ENCODE results near the gene TAF4B.
"Not testable (repeated sequence)": the region's sequence is repeated elsewhere in the genome, so short reads cannot be mapped to it uniquely, and the experiment has no call there.

The TAF4B gene

DNA sequence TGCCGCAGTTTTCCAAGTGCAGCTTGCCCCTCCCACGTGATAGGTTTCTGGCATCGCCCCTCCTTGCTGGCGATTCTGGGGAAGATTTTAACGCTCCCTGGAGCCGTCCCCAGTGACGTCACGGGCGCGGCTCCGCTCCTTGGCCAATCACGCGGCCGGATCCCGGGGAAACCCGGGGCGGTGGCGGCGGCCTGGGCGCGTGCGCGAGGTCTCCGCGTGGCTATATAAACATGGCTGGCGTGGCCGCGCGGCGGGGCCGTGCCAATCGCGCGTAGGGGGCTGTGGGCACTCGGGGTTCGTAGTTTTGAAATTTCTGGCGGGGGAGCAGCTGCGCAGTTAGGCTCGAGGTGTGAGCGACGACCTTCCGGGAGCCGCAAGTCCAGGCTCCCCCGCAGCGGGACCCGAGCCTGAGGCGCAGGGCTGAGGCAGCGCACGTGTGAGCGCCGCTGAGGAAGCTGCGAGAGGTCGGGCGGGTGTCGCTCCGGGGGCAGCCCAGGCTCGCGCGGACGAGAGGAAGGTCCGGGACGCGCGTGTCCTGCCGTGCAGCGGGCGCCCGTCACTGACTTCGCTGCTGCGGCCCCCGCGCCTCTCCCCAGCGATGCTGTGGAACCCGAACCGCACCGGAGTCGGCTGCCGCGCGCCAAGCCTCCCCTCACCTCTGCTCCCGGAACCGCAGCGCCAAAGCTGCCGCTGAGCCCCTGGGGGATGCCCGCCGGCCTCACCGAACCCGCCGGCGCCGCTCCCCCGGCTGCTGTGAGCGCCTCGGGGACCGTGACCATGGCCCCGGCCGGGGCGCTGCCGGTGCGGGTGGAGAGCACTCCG is at the start of gene TAF4B:
Gene TAF4B, plus strand, starts transcription at position 217 of the 822 bp plus-strand sequence. Its CDS starts 489 bp downstream, at position 706.
- DNase-seq = peak; percentile 96

DNA sequence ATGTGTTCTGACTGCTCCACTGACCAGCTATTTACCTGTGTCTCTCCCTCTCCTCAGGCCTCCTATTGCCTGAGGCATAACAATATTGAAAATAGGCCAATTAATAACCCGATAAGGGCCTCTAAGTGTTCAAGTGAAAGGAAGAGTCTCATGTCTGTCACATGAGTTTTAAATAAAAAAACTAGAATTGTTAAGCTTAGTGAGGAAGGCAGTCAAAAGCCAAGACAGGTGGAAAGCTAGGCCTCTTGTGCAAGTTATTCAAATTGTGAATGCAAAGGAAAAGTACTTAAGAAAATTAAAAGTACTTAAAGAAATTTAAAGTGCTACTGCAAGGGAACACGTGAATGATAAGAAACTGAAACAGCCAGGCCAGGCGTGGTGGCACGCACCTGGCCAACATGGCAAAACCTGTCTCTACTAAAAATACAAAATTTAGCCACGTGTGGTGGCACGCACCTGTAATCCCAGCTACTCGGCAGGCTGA is 44.9 kb upstream of the TAF4B start:
- no peak for DNase-seq

DNA sequence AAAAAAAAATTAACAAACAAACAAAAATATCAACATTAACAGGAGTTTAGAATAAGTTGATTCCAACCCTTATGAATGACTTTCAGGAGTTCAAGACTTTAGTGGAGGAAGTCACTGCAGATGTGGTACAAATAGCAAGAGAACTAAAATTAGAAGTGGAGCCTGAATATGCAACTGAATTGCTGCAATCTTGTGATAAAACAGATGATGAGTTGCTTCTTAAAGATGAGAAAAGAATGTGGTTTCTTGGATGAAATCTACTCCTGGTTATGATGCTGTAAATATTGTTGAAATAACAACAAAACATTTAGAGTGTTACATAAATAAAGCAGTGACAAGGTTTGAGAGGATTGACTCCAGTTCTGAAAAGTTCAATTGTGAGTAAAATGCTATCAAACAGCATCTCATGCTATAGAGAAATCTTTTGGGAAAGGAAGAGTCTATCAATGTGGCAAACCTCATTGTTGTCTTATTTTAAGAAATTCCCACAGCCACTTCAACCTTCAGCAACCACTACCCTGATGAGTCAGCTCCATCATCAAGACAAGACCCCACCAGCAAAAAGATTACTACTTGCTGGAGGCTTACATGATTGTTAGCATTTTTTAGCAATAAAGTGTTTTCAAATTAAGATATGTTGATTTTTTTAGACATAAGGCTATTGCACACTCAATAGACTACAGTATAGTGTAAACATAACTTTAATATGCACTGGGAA is 42.7 kb upstream of the TAF4B start:
- DNase-seq = no peak

DNA sequence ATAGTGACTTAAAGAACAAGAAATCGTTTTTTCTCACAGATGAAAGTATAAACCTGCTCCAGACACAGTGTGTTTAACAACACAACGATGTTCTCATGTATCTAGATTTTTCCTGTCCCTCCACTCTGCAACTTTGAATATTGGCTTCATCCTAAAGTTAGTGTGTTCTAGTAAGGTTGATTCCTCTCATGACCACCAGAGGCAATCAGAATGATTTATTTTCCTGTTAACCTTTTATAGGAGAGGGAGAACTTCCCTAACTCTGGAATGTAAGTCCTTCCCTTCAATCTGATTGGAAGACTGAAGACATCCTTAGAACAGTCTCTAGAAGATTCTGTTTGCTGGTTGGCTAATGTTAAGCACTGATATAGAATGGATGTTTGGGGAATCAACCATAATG is 41.0 kb upstream of the TAF4B start:
- DNase-seq = no peak

DNA sequence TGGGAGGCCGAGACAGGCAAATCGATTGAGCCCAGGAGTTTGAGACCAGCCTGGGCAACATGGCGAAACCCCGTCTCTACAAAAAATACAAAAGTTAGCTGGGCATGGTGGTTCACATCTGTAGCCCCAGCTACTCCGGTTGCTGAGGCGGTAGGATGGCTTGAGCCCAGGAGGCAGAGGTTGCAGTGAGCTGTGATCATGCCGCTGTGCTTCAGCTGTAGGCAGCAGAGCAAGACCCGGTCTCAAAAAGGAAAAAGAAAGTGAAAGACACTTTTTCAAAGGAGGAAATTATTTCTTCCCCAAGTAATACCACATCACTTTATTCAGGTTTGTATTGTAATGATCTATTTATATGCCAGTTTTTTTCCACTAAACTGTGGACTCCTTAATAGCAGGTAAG is 35.7 kb upstream of the TAF4B start:
- peak; percentile 29 for DNase-seq

GRCh38 chr18:26192233-26192632 is 34.0 kb upstream of the TAF4B start:
- DNase-seq = no peak

- no peak for DNase-seq
These were observed 29.6 kb upstream of the TAF4B start for GRCh38 chr18:26196605-26197004.

GRCh38 chr18:26202001-26202400 is 24.2 kb upstream of the TAF4B start:
- DNase-seq = not testable (repeated sequence)

- DNase-seq = no peak
These were observed 20.9 kb upstream of the TAF4B start for GRCh38 chr18:26205318-26205717.

DNA sequence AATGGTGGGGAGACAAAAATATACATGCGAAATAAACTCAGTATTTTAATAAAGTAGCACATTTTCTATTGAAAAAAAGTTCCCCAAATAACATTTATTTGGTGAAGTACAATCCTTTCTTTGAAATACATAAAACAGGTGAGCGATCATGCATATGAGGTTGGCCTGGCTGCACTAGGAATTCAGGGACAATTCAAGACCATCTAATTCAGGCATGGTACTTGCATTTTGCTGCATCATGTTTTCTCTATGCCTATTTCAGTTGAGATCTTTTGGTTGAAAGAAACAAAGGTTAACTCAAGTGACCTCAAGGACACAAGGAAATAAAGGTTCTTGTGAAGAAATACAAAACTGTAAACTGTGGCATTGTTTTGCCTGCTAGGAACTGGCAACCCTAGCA is 19.8 kb upstream of the TAF4B start:
- no peak for DNase-seq

GRCh38 chr18:26207937-26208336 is 18.3 kb upstream of the TAF4B start:
- no peak for DNase-seq

- peak; percentile 56 for DNase-seq
These were observed 17.3 kb upstream of the TAF4B start for GRCh38 chr18:26208977-26209376.

GRCh38 chr18:26210147-26210546 is 16.1 kb upstream of the TAF4B start:
- no peak for DNase-seq

GRCh38 chr18:26215247-26215970 is 10.8 kb upstream of the TAF4B start:
- DNase-seq = peak; percentile 52

GRCh38 chr18:26225022-26225693 is 1.1 kb upstream of the TAF4B start:
- DNase-seq = no peak

GRCh38 chr18:26225915-26226228 is 373 bp upstream of the TAF4B start:
- DNase-seq = no peak

- peak; percentile 17 for DNase-seq
These were observed 916 bp downstream of the TAF4B start for GRCh38 chr18:26227051-26227670.

DNA sequence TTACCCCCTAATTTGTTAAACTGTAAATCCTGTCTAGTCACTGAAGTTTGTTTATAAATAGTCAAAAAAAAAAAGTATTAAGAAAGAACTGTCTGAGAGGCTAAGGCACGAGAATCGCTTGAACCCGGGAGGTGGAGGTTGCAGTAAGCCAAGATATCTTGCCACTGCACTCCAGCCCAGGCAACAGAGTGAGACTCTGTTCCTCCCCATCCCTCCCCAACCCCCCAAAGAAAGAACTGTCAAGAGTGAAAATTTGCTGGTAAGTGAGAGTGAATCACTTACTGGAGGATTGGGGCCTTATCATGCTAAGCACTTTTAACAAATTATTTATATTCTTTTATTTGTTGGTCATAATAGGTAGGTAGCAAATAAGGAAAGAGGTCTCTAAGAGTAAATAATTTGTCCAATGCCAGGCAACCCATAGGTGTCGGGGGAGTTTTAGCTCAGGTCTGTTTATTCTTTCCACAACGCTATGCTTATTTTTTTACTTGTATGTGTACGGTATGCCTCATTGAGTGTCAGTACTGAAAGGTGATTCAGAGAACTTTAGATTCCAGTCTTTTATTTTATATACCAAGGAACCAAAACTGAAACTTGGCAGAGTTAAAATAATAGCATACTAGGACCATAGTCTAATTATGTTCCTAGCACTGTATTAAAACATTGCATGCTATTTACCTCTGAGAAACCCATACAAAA is 2.5 kb downstream of the TAF4B start:
- DNase-seq = peak; percentile 32

- DNase-seq = no peak
These were observed 4.3 kb downstream of the TAF4B start for GRCh38 chr18:26230497-26230896.

GRCh38 chr18:26233208-26233607 is 7.0 kb downstream of the TAF4B start:
- DNase-seq = no peak

- DNase-seq = not testable (repeated sequence)
These were observed 11.1 kb downstream of the TAF4B start for GRCh38 chr18:26237363-26237762.

DNA sequence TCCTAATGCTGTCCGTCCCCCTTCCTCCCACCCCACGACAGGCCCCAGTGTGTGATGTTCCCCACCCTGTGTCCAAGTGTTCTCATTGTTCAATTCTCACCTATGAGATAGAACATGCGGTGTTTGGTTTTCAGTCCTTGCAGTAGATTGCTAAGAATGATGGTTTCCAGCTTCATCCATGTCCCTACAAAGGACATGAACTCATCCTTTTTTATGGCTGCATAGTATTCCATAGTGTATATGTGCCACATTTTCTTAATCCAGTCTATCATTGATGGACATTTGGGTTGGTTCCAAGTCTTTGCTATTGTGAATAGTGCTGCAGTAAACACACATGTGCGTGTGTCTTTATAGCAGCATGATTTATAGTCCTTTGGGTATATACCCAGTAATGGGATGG is 12.5 kb downstream of the TAF4B start:
- DNase-seq = not testable (repeated sequence)

Measured in hematopoietic multipotent progenitor cell treated with erythropoietin and hydrocortisone succinate and interleukin-3 and kit ligand, for 4 days (in vitro differentiated cells).